Activated naive CD4-positive, alpha-beta T cell treated with anti-CD3 and anti-CD28 coated beads, Interleukin-2, amount 50 U/mL, for 24 hours (primary cell): Measurements from ENCODE around the gene GARNL3.

Source experiments
- H3K27ac Mint-ChIP-seq: one replicate; pipeline ENCODE4 v1.8.0; 2021; ENCODE audit warnings: mild to moderate bottlenecking, mixed read lengths
- H3K27me3 Mint-ChIP-seq: one replicate; pipeline ENCODE4 v1.8.0; 2021; ENCODE audit warnings: mixed read lengths
- H3K36me3 Mint-ChIP-seq: one replicate; pipeline ENCODE4 v1.8.0; 2021; ENCODE audit warnings: mixed read lengths
- H3K4me1 Mint-ChIP-seq: one replicate; pipeline ENCODE4 v1.8.0; 2021; ENCODE audit warnings: mixed read lengths
- H3K4me3 Mint-ChIP-seq: one replicate; pipeline ENCODE4 v1.8.0; 2021; ENCODE audit warnings: mild to moderate bottlenecking, mixed read lengths
- H3K9me3 Mint-ChIP-seq: one replicate; pipeline ENCODE4 v1.8.0; 2021; ENCODE audit warnings: mixed read lengths

The GARNL3 gene

GRCh38 chr9:127388037-127388855 lies 123.7 kb downstream of the GARNL3 start:
- peak overlapping the region; percentile 71 for H3K27ac Mint-ChIP-seq
- no peaks in the 10 kb centered on the region for H3K36me3 Mint-ChIP-seq
- H3K9me3 Mint-ChIP-seq = no peaks in the 10 kb centered on the region
- H3K4me3 Mint-ChIP-seq = peak overlapping the region; percentile 62
- peaks cover 58% of the 10 kb centered on the region for H3K27me3 Mint-ChIP-seq
- peaks cover 34% of the 10 kb centered on the region for H3K4me1 Mint-ChIP-seq

GRCh38 chr9:127388856-127389238 lies 124.3 kb downstream of the GARNL3 start:
- peaks cover 34% of the 10 kb centered on the region for H3K4me1 Mint-ChIP-seq
- H3K36me3 Mint-ChIP-seq = no peaks in the 10 kb centered on the region
- no peaks in the 10 kb centered on the region for H3K9me3 Mint-ChIP-seq
- peak overlapping the region; percentile 62 for H3K4me3 Mint-ChIP-seq
- peaks cover 56% of the 10 kb centered on the region for H3K27me3 Mint-ChIP-seq
- peak overlapping the region; percentile 71 for H3K27ac Mint-ChIP-seq

DNA sequence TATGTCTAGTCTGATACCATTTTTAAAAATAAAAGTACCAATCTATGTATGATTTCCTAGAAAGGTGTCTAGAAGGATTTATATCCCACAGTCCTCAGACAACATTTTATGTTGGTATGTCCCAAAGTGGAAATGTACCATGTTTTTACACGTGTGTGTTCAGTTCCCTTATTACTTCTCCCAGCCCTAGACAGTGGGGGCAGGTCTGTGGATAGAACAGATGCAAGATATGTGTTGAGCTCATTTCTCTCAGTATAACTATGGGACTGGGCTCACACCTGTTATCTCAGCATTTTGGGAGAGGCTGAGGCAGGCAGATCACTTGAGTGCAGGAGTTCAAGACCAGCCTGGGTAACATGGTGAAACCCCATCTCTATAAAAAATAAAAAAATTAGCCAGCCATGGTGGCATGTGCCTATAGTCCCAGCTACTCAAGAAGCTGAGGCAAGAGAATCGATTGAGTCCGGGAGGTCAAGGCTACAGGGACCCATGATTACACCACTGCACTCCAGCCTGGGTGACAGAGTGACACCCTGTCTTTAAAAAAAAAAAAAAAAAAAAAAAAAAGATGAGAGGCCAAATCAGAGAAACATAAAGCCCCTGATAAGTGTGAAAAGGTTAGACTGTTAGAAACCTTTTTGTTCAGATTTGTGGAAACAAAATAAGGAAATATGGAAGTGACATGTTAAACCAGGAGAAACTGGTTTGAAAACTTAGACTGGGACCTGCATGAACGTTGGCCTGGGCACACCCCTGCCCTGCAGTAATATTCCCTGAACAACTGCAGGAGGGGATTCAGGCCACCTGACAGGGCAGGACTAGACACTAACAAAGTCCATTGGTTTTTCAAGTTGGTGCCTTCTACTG lies 125.0 kb downstream of the GARNL3 start:
- Mint-ChIP-seq H3K4me1 (peaks cover 34% of the 10 kb centered on the region), H3K36me3 (no peaks in the 10 kb centered on the region), H3K27ac (no peak overlapping the region), H3K27me3 (peaks cover 53% of the 10 kb centered on the region), H3K4me3 (no peak overlapping the region), H3K9me3 (no peaks in the 10 kb centered on the region)

- Mint-ChIP-seq H3K4me1 (peaks cover 34% of the 10 kb centered on the region), H3K4me3 (no peak overlapping the region), H3K27me3 (peaks cover 53% of the 10 kb centered on the region), H3K9me3 (no peaks in the 10 kb centered on the region), H3K36me3 (no peaks in the 10 kb centered on the region), H3K27ac (no peak overlapping the region)
Observed at GRCh38 chr9:127390248-127390545, 125.6 kb downstream of the GARNL3 start.

GRCh38 chr9:127390563-127390962 lies 126.0 kb downstream of the GARNL3 start:
- Mint-ChIP-seq H3K4me3 (no peak overlapping the region), H3K27ac (peak overlapping the region; percentile 81), H3K36me3 (no peaks in the 10 kb centered on the region), H3K4me1 (peaks cover 34% of the 10 kb centered on the region), H3K27me3 (peaks cover 53% of the 10 kb centered on the region), H3K9me3 (no peaks in the 10 kb centered on the region)

DNA sequence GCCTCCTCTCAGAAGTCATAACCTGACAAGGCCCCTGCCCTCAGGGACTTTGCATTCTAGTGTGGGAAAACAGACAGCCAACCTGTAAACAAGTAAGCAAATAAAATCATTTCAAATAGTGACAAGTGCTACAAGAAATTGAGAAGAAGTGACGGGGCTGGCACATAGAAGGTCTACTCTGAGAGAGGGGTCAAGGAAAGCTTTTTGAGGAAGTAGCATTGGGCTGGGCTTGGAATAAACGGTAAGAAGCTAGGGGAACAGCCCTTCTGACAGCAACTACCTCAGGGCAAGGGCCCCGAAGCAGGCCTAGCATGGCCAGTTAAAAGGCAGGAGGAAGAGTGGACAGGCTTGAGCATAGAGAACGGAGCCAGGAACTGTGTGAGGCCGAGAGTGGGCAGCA lies 127.6 kb downstream of the GARNL3 start:
- Mint-ChIP-seq H3K27ac (peak overlapping the region; percentile 8), H3K27me3 (peaks cover 51% of the 10 kb centered on the region), H3K4me3 (no peak overlapping the region), H3K4me1 (peaks cover 28% of the 10 kb centered on the region), H3K36me3 (no peaks in the 10 kb centered on the region), H3K9me3 (no peaks in the 10 kb centered on the region)

DNA sequence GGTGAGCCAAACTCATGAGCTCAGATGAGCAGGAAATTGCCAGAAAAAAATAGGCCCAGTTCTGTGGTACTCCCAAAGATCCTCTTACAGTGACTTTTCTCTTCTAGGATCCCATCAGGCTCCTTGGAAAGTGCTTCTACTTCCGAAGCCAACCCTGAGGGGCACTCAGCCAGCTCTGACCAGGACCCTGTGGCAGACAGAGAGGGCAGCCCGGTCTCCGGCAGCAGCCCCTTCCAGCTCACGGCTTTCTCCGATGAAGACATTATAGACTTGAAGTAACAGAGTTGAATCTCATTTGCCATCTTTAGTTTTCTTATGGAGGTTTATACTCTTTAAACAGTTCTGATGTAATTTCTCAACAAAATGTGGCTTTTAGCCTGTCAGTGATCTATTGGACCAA lies 128.4 kb downstream of the GARNL3 start:
- Mint-ChIP-seq H3K36me3 (no peaks in the 10 kb centered on the region), H3K4me3 (no peak overlapping the region), H3K27me3 (peaks cover 51% of the 10 kb centered on the region), H3K9me3 (no peaks in the 10 kb centered on the region), H3K27ac (no peak overlapping the region), H3K4me1 (peaks cover 27% of the 10 kb centered on the region)

- no peak overlapping the region for H3K27ac Mint-ChIP-seq
- no peak overlapping the region for H3K4me3 Mint-ChIP-seq
Observed at GRCh38 chr9:127393645-127394044, 129.1 kb downstream of the GARNL3 start.

DNA sequence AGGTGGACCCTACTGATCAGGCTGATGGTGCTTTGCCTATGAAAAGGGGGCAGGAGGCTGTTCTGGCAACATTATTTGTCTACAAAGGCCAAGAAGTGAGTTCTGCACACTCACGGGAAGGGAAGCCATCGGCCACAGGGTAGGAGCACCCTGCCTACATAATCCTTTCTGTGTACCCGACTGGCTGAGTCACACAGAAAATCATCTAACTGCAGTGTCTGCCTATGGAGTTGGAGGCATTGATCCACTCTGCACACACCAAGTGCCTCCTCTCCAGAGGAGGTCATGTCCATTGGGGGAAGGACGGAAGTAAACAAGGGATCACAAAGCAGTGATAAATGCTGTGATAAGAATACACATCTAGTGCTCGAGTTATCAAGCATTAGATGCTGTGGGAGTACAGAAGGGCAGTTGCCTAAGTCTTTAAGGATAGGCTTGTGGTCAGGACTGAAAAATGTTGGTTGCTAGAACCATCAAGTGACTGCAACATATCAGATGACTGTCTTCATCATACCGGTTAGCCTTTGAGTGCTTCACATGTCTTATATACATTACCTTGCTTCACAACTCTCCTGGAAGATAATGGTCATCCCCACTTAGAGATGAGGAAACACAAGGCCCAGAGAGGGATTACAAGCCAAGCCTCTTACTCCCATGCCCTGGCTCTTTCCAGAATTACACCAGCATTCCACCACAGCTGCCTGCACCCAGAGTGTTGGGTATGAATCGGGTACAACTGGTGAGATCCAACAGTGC lies 131.1 kb downstream of the GARNL3 start:
- Mint-ChIP-seq H3K4me1 (peaks cover 12% of the 10 kb centered on the region), H3K27me3 (peaks cover 58% of the 10 kb centered on the region), H3K4me3 (peak overlapping the region; percentile 42), H3K9me3 (no peaks in the 10 kb centered on the region), H3K36me3 (no peaks in the 10 kb centered on the region), H3K27ac (no peak overlapping the region)

More at GRCh38 chr9:127393645-127394044, 129.1 kb downstream of the GARNL3 start:
- Mint-ChIP-seq H3K27me3 (peaks cover 53% of the 10 kb centered on the region), H3K9me3 (no peaks in the 10 kb centered on the region), H3K4me1 (peaks cover 27% of the 10 kb centered on the region), H3K36me3 (no peaks in the 10 kb centered on the region)

DNA sequence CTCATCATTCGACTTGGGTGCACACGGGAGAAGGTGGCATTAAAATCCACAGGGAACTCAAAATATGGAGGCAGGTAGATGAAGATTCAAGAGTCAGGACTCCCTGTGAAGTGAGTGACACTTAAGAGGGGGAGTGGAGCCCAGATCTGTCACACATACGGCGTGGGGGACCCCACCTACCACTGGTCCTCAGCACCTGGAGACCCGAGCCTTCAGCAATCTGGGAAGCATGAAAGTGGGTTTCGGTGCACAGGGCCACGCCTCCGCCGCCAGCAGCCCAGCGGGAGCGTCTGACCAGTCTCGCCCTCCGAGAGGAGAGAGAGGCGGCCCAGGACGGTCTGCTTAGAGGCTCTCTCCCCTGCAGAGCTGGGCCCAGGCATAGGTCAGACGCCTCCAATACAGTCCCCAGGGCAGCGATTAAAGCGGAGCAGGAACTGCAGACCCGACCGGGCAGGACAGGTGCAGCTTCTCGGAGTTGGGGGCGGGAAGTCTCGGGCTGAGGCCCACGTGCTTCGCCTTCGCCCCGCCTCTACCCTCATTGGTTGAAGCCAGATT lies 131.8 kb downstream of the GARNL3 start:
- Mint-ChIP-seq H3K4me1 (peaks cover 12% of the 10 kb centered on the region), H3K4me3 (peak overlapping the region; percentile 42), H3K36me3 (no peaks in the 10 kb centered on the region), H3K9me3 (no peaks in the 10 kb centered on the region), H3K27ac (no peak overlapping the region), H3K27me3 (peaks cover 60% of the 10 kb centered on the region)

DNA sequence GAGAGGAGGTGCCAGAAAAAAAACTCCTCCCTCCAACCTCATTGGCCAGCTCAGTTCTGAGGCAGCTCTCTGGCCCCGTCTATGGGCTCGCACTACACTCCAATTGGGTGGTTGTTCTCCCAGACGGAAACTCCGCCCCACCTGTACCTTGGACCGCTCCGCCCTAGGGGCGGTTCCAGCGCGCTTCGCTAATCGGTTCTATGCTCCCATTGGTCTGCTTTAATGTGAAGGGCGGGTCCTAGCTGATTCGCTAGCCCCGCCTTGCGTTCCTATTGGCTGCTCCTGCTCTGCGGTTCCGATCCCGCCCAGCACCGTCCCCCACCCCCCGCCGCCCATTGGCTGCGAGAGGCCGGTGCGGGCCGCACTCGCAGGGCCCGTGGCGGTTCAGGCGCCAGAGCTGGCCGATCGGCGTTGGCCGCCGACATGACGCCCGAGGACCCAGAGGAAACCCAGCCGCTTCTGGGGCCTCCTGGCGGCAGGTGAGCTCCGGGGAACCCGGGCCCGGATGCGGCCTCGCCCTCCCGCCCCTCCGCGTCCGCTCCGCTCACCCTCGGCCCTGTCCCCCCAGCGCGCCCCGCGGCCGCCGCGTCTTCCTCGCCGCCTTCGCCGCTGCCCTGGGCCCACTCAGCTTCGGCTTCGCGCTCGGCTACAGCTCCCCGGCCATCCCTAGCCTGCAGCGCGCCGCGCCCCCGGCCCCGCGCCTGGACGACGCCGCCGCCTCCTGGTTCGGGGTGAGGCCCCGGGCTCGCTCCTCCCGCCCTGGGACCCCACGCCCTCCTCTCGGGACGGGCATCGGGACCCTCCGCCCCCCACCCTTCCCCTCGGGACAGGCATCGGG lies 132.5 kb downstream of the GARNL3 start, which contains the start of gene SLC2A8:
Gene SLC2A8, plus strand, starts transcription at position 362 of the 838 bp plus-strand sequence. Its CDS starts 62 bp downstream, at position 424.
- H3K4me3 Mint-ChIP-seq = peak within 1 kb of the TSS; percentile 60
- no peaks in the 10 kb centered on the region for H3K36me3 Mint-ChIP-seq
- no peaks in the 10 kb centered on the region for H3K9me3 Mint-ChIP-seq
- H3K4me1 Mint-ChIP-seq = peaks cover 12% of the 10 kb centered on the region
- no peak within 1 kb of the TSS for H3K27ac Mint-ChIP-seq
- H3K27me3 Mint-ChIP-seq = peaks cover 55% of the 10 kb centered on the region

GRCh38 chr9:127397646-127398274 lies 133.2 kb downstream of the GARNL3 start:
- Mint-ChIP-seq H3K4me3 (peak overlapping the region; percentile 60), H3K27ac (no peak overlapping the region)

GRCh38 chr9:127398275-127398647 lies 133.7 kb downstream of the GARNL3 start:
- peaks cover 46% of the 10 kb centered on the region for H3K27me3 Mint-ChIP-seq
- H3K36me3 Mint-ChIP-seq = no peaks in the 10 kb centered on the region
- no peak overlapping the region for H3K27ac Mint-ChIP-seq
- peak overlapping the region; percentile 60 for H3K4me3 Mint-ChIP-seq
- H3K9me3 Mint-ChIP-seq = no peaks in the 10 kb centered on the region
- peaks cover 12% of the 10 kb centered on the region for H3K4me1 Mint-ChIP-seq

More at GRCh38 chr9:127397646-127398274, 133.2 kb downstream of the GARNL3 start:
- H3K36me3 Mint-ChIP-seq = no peaks in the 10 kb centered on the region
- H3K27me3 Mint-ChIP-seq = peaks cover 50% of the 10 kb centered on the region
- H3K9me3 Mint-ChIP-seq = no peaks in the 10 kb centered on the region
- H3K4me1 Mint-ChIP-seq = peaks cover 12% of the 10 kb centered on the region

DNA sequence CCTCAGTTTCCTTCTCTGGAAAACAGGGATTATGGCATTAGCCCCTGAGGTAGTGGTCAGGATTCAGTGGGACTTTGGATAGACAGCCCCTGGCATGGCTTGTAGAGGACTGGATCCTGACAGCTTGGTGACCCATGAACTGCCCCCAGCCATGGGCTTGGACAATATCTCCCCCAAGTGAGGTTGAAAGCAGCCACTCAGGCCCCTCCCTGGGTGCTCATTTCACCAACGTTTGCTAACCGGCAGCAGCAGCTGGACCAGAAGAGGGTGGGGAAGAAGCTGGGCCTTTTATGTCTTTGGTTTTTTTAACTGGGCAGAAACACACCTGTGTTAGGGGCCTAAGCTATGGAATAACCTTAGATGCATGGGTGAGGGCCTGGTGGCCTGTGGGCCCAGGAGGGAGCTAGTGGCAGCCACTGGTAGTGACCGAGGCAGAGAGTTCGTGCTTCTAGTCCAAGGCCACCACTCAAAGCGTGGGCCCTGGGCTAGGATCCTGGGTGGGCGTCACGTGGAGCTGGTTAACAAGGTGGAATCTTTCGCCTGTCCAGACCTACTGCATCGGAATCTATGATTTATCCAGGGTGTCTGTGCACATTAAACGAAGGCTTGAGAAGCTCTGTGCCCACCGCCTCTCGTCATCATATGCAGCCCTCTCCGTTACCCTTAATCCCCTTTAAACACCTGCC lies 134.3 kb downstream of the GARNL3 start:
- H3K27ac Mint-ChIP-seq = no peak overlapping the region
- no peaks in the 10 kb centered on the region for H3K36me3 Mint-ChIP-seq
- peaks cover 43% of the 10 kb centered on the region for H3K27me3 Mint-ChIP-seq
- H3K4me3 Mint-ChIP-seq = peak overlapping the region; percentile 60
- no peaks in the 10 kb centered on the region for H3K9me3 Mint-ChIP-seq
- peaks cover 12% of the 10 kb centered on the region for H3K4me1 Mint-ChIP-seq
